ENCODE measurements around the gene MAML3. TPM values are rescaled to one million over a fixed set of nuclear protein-coding genes. Genes with fewer than 3 reads are reported as not detected.

The MAML3 gene
- polyA plus RNA-seq, 1 donor (not counting 4 experiments of a cell fraction or from before 2014, with no cell fraction given): 0.68 TPM

GRCh38 chr4:139669335-139669734, 484.6 kb downstream of the MAML3 start:
- TF ChIP-seq EZH2 (IDR thresholded peaks at IDR 0.05; ENCODE audit: low read length): no peak
- TF ChIP-seq, protein P1, sequence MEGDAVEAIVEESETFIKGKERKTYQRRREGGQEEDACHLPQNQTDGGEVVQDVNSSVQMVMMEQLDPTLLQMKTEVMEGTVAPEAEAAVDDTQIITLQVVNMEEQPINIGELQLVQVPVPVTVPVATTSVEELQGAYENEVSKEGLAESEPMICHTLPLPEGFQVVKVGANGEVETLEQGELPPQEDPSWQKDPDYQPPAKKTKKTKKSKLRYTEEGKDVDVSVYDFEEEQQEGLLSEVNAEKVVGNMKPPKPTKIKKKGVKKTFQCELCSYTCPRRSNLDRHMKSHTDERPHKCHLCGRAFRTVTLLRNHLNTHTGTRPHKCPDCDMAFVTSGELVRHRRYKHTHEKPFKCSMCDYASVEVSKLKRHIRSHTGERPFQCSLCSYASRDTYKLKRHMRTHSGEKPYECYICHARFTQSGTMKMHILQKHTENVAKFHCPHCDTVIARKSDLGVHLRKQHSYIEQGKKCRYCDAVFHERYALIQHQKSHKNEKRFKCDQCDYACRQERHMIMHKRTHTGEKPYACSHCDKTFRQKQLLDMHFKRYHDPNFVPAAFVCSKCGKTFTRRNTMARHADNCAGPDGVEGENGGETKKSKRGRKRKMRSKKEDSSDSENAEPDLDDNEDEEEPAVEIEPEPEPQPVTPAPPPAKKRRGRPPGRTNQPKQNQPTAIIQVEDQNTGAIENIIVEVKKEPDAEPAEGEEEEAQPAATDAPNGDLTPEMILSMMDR (optimal IDR thresholded peaks at IDR 0.05 in 1 of 3, IDR thresholded peaks at IDR 0.05 in 1 of 3, conservative IDR thresholded peaks at IDR 0.05 in 1 of 3; ENCODE audit: extremely low read depth in 1 of 3, insufficient read depth in 2 of 3, low read length in 3 of 3): no peak
- H3K79me2 ChIP-seq (ENCODE audit: control insufficient read depth, insufficient read depth, low read length): peaks cover 4% of the 10 kb centered on the region
- H3K9me3 ChIP-seq (ENCODE audit: control insufficient read depth, low read depth, low read length): no peaks in the 10 kb centered on the region
- no peak overlapping the region for H3K27ac ChIP-seq (ENCODE audit: control insufficient read depth, insufficient read depth, low read length)
- DNase-seq (ENCODE audit: low read depth, low spot score): no peak
- H3K9me1 ChIP-seq (ENCODE audit: control insufficient read depth, extremely low read depth, insufficient read depth, low read length): no peaks in the 10 kb centered on the region
- FAIRE-seq: no peak
- H3K36me3 ChIP-seq (ENCODE audit: control insufficient read depth in 2 of 2, extremely low read depth in 1 of 2, insufficient read depth in 2 of 2, low read length in 2 of 2): no peaks in the 10 kb centered on the region
- H3K4me2 ChIP-seq (ENCODE audit: control insufficient read depth, extremely low read depth, insufficient read depth, low read depth, low read length): no peak overlapping the region
- H3K27me3 ChIP-seq (ENCODE audit: control insufficient read depth, extremely low read depth, insufficient read depth, low read length): no peaks in the 10 kb centered on the region
- dilution Hi-C loops (cut with MboI; ENCODE audit: extremely low pct_ligation_motif_present, low sequenced_read_pairs): no loop called here
- peaks cover 11% of the 10 kb centered on the region for H3K4me1 ChIP-seq (ENCODE audit: control insufficient read depth, extremely low read depth, insufficient read depth, low read length)
- H3K4me3 ChIP-seq (ENCODE audit: control insufficient read depth in 2 of 3, extremely low read depth in 1 of 3, insufficient read depth in 2 of 3, low read depth in 1 of 3, low read length in 3 of 3): no peak overlapping the region
- no peaks in the 10 kb centered on the region for H4K20me1 ChIP-seq (ENCODE audit: control insufficient read depth, extremely low read depth, insufficient read depth, low read length)
- no peak overlapping the region for H2AFZ ChIP-seq (ENCODE audit: control insufficient read depth, low read length)
- H3K9ac ChIP-seq (ENCODE audit: control insufficient read depth, extremely low read depth, insufficient read depth, low read length): no peak overlapping the region

DNA sequence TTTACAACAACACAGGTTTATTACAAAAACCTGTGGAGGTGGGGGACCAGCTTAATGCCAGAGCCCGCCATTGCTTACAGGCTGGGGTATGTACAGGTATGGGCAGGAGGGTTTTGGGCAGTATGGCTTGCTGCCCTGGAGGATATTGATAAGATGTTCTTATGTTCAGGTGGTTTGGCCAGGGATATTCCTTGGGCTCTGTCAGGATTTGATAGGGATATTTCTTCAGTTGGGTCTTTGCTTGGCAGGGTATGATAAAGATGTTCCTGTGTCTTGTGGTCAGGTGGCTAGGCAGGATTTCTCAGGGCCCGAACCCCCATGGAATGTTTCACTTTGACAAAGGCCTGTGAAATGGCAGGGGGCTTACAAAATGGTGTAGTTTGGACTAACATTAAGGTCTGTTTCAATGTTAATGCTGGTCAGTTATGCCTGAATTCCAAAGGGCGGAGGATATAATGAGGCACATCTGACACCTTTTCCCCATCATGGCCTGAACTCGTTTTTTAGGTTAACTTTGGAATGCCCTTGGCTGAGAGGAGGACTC, 485.3 kb downstream of the MAML3 start:
- Histone ChIP-seq H3K9me3 (ENCODE audit: control insufficient read depth, low read depth, low read length) (no peaks in the 10 kb centered on the region), H3K79me2 (ENCODE audit: control insufficient read depth, insufficient read depth, low read length) (peaks cover 4% of the 10 kb centered on the region), H3K4me2 (ENCODE audit: control insufficient read depth, extremely low read depth, insufficient read depth, low read depth, low read length) (no peak overlapping the region), H2AFZ (ENCODE audit: control insufficient read depth, low read length) (no peak overlapping the region), H3K9me1 (ENCODE audit: control insufficient read depth, extremely low read depth, insufficient read depth, low read length) (no peaks in the 10 kb centered on the region), H3K4me1 (ENCODE audit: control insufficient read depth, extremely low read depth, insufficient read depth, low read length) (peaks cover 11% of the 10 kb centered on the region), H3K9ac (ENCODE audit: control insufficient read depth, extremely low read depth, insufficient read depth, low read length) (no peak overlapping the region), H3K27ac (ENCODE audit: control insufficient read depth, insufficient read depth, low read length) (no peak overlapping the region), H4K20me1 (ENCODE audit: control insufficient read depth, extremely low read depth, insufficient read depth, low read length) (no peaks in the 10 kb centered on the region), H3K4me3 (ENCODE audit: control insufficient read depth in 2 of 3, extremely low read depth in 1 of 3, insufficient read depth in 2 of 3, low read depth in 1 of 3, low read length in 3 of 3) (no peak overlapping the region), H3K27me3 (ENCODE audit: control insufficient read depth, extremely low read depth, insufficient read depth, low read length) (no peaks in the 10 kb centered on the region), H3K36me3 (ENCODE audit: control insufficient read depth in 2 of 2, extremely low read depth in 1 of 2, insufficient read depth in 2 of 2, low read length in 2 of 2) (no peaks in the 10 kb centered on the region)
- no peak for FAIRE-seq
- TF ChIP-seq EZH2 (IDR thresholded peaks at IDR 0.05; ENCODE audit: low read length): no peak
- TF ChIP-seq, protein P1 (optimal IDR thresholded peaks at IDR 0.05 in 1 of 3, IDR thresholded peaks at IDR 0.05 in 1 of 3, conservative IDR thresholded peaks at IDR 0.05 in 1 of 3; ENCODE audit: extremely low read depth in 1 of 3, insufficient read depth in 2 of 3, low read length in 3 of 3): no peak
- no peak for DNase-seq (ENCODE audit: low read depth, low spot score)
- dilution Hi-C loops (cut with MboI; ENCODE audit: extremely low pct_ligation_motif_present, low sequenced_read_pairs): no loop called here
